Peyer's patch (tissue), 4 donors: ENCODE measurements around the gene KCNQ1.

Experiments
- CTCF ChIP-seq, 6 experiments: fragments of 450-650 bp in 4 of 6; fragments of 200-600 bp in 2 of 6; sonication (generic) in 1 of 6; IDR thresholded peaks; one replicate each; pipeline ENCODE4 v1.5.1; 2017 to 2019; ENCODE audit warnings: antibody characterized with exemption in 6 of 6, mild to moderate bottlenecking in 3 of 6, moderate library complexity in 1 of 6
- POLR2A ChIP-seq, 2 donors: fragments of 450-650 bp; IDR thresholded peaks; one replicate each; pipeline ENCODE4 v1.5.1; 2017; ENCODE audit warnings: antibody characterized with exemption in 2 of 2, mild to moderate bottlenecking in 2 of 2, moderate library complexity in 2 of 2

GRCh38 chr11:2810411-2811205 lies 365.8 kb downstream of the KCNQ1 start:
- TF ChIP-seq POLR2A (IDR thresholded peaks at IDR 0.05) (no peak), CTCF (IDR thresholded peaks at IDR 0.05) (no peak)
